Stimulated activated CD8-positive, alpha-beta memory T cell treated with anti-CD3 and anti-CD28 coated beads, Interleukin-15, amount 100 ng/mL, for 4 hours (primary cell): ENCODE measurements around the gene SYMPK.
A peak's percentile ranks its signal among the peaks of the same experiment; 100 is the strongest.
"Not testable (repeated sequence)": the region's sequence is repeated elsewhere in the genome, so short reads cannot be mapped to it uniquely, and the experiment has no call there.

Experiments used
- DNase-seq, 2 donors: peaks; one replicate each; pipeline ENCODE4 v3.0.0-alpha.2; 2020; ENCODE audit warnings: low read depth in 2 of 2

Gene SYMPK

DNA sequence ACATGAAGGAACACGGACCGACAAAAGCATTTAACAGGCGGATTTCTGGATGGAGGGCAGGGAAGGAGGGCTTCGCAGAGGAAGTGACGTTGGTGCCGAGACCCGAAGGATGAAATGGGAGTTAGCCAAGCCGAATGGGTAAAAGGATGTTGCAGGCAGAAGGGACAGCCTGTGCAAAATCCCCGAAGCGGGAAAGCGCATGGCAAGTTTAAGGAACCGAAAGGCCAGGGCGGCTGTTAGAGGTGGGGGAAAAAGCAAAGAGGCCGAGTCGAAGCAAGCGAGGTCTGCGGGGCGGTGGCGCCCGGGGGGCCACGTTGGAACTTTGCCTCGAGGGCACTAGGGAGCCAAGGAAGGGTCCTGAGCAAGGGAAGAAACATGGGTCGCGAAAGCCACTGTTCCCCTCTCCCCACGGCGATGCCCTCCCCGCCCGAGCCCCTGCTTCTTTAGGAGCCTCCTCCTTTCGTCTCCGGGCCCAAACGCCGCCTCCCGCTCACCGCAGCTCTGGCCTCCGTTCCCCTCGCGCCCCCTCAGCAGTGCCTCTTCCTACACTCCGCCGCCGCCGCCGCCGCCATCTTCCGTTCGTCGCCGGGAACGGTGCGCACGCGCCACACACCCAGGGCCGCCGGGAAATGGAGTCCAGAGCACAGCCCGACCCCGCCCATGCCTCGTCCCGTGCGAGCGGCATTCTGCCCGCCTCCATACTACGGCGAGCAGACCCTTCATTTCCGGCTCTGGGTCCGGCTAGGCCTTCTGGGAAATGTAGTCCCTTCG is at the start of gene SYMPK:
TSS of gene SYMPK (minus strand) at position 584 of the 771 bp plus-strand sequence. CDS start 8,652 bp downstream, outside the sequence.
- DNase-seq = peak; percentile 96 to 98

DNA sequence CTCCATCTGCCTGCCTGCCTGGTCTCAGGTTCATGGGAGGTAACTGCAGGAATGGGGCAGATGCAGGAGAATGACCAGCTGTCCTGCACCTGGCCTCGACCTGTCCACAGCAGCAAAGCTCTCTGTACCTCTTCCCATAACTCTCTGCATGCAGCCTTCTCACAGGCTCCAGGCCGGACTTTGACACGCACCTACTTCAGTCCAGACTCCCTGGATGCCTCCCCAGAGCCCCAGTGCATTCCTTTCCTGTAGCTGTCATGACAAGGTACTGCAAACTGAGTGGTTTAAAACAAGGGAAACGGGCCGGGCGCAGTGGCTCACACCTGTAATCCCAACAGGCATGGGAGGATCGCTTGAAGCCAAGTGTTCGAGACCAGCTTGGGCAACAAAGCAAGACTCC is 48.3 kb upstream of the SYMPK start:
- DNase-seq = no peak

DNA sequence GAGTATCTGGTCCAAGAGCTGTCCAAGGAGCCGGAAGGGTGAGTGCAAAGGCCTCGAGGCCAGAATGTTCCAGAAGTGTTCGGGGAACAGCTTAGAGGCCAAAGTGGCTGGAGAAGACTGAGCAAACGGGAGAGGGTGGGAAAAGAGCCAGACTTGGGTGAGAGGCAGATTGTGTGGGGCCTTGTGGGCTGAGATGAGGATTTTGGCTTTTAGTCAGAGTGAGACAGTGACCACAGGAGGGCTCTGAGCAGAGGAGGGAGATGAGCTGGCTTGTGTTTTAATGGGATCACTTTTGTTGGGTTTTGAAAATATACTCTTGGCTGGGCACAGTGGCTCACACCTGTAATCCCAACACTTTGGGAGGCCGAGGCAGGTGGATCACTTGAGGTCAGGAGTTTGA is 46.0 kb upstream of the SYMPK start:
- DNase-seq = no peak

DNA sequence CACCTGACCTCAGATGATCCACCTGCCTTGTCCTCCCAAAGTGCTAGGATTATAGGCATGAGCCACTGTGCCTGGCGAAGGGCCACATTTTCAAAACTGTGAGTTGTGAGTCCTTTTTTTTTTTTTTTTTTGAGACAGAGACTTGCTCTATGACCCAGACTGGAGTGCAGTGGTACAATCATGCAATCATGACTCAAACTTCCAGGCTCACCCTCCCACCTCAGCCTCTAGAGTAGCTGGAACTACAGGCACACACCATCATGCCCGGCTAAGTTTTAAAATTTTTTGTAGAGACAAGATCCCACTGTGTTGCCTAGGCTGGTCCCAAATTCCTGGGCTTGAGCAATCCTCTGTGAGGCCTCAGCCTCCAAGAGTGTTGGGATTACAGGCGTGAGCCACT is 43.3 kb upstream of the SYMPK start:
- DNase-seq = no peak

DNA sequence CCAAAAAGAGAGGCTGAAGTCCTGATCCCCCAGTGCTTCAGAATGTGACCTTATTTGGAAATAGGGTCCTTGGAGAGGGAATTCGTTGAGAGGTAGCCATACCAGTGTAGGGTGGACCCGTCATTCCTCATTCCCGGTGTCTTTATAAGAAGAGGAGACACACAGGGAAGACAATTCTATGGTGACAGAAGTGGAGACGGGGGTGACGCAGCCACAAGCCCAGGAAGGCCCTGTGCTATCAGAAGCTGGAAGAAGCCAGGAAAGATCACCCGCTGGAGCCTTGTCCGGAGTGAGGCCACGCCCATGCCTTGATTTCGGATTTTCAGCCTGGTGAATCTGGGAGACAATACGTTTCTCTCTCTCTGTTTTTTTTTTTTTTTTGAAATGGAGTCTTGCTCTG is 42.1 kb upstream of the SYMPK start:
- DNase-seq = no peak

DNA sequence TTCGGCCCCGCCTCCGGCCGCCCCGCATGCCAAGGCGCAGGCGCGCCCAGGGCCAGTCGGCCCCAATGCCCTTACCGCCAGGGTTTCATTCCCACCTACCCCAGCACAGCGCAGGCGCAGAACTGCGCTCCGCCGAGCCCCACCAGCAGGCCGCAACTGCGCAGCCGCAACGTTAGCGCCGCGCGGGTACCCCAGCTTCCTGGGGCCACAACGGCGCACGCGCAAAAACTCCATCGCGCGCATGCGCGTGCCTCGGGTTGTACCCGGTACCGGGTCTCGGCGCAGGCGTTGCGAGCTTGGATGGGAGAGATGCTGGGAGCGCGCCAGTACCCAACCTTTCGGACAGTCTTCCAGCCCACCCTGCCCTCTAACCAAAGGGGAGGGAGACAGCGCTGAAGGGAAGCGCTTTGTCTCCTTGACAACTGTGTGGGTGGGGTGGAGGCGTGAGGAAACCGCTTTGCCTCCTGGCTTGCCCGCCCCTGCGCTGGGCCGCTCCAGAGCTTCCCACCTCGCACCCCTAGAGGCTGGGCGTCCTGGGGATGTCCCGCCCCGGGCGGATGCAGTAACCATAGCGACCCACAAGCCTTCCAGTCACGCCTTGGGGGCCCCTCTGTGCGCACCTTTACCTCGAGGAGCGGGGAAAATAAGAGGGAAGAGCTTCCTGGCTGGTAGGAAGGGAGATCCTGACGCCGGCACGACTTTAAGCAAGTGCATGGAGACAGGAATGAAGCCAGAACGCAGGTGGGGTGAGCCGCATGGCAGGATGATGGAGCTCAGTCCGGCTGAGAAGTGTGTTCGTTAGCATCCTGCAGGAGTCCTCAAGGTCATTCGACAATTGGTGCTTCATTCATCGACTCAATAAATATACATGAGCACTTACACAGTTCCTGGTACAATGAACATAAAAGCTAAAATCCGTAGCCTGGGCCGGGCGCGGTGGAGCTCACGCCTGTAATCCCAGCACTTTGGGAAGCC is 40.0 kb upstream of the SYMPK start:
- peak; percentile 97 to 99 for DNase-seq

DNA sequence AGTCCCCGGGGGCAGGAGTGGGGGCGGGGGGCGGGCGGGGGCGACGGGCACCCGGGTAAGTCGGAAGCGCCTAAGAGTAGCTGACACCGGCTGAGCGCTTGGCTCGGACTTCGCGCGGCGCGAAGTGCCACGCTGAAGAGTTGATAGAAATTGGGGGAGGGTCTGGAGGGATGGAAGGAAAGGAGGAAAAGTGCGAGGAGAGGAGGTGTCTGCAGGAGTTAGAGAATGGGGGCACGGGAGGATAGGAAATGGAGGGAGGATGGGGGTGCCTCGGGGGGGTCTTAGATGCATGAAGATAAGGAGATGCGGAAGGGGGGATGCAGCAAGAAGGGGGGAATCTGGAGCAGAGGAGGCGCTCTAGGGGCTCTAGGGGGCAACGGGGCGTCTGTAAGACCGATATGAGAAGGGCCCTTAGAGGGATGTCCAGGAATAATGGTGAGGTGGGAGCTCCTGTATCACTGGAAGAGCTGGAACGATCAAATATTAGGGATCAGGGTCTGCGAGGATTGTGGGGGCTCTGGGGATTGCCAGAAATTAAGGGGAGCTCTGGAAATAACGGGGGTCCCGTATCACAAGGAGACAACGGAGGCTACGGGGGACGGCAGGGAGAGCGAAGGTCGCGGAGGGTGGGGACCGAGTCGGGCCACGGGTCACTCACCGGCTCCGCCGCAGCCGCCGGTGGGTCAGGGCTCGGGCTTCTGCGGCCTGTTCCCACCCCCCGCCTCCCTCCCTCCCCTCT is 39.1 kb upstream of the SYMPK start, which contains the start of gene MYPOP:
TSS of gene MYPOP (minus strand) at position 702 of the 739 bp plus-strand sequence. CDS start 840 bp downstream, outside the sequence.
- no peak for DNase-seq

DNA sequence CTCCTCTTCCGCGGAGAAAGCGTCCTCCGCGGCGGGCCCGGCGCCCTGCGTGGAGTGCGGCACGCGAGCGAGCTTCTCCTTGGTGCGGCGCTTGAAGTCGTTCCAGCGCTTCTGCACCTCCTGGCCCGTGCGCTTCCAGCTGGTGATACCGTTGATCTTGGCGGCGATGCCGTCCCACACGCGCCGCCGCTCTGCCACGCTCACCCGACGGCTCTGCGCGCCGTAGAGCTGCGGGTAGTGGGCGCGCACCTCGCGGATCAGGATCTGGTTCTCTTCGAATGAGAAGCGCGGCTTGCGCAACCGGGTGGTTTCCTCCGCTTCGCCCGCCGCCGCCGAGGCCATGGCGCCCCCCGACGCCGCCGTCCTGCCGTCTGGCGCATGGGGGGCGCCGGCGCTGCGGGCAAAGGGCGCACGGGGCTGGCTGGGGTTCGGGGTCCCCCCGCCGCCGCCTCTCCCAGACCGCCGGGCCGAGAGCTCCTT is 38.5 kb upstream of the SYMPK start:
- DNase-seq = no peak

DNA sequence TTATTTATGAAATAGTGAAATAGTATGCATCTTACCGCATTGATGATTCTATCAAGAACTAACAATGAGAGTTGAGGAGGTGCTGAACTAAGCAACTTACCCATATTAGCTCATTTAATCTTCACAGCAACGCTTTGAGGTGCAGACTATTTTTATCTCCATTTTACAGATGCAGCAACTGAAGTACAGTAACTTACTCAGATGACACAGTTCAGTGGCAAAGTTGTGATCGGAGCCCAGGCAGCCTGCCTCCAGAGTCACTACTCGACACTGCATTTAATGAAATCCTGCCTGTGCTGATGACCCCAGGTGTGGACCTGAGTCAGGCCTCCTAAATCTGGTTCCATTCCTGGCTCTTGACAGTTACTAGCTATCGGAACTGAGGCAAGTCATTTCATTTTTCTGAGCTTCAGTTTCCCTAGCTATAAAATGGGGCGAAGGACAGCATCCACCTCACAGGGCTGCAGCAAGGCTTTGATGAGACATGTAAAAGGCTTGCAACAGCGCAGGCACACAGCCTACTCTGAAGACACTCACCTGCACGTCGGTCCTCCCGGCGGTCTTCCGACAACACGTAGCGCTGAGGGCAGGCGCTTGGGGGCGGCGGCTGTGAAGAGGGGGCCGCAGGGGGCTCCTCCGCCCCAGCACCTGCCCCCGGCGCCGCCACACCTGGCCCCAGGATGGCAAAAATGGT is 37.9 kb upstream of the SYMPK start:
- no peak for DNase-seq

DNA sequence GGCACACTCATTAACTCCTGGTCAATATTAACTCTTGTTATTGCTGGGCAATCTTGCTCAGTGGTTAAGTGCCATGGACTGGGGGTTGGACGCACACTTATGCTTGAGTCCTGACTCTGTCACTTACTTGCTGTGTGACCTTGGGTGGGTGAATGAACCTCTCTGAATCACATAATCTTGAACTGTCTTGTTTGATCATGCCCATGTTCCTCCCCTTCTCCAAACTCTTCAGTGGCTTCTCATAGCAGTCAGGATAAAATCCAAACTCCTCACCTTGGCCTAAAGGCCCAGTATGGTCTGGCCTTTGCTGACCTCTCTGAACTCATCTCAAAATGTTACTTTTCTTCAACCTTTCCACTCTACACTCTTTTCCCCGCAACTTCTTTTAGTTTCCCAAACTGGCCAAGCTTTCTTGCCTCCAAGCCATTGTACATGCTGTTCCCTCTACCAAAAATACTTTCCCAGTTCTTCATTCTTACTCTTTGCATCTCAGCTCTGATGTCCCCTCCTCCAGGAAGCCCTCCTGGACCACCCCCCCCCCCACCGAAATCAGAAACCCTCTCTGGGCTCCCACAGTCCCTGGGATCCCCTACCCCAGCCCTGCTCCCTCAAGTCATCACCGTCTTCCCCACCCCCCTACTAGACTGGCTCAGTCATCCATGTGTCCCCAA is 37.1 kb upstream of the SYMPK start:
- DNase-seq = no peak

DNA sequence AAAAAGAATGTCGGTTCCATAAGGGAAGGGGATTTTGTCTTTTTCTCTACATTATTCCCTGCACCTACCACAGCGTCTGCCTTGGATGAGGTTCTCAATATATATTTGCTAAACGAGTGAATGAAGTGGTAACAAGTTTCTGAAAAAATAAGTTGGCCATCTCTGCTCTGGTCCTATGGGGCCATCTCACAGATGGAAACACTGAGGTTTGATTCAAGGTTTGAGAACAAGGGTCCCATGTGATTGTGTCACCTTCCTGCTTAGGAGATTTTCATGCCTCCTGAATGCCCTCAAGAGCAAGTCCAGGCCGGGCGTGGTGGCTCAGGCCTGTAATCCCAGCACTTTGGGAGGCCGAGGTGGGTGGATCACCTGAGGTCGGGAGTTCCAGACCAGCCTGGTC is 36.3 kb upstream of the SYMPK start:
- DNase-seq = no peak

DNA sequence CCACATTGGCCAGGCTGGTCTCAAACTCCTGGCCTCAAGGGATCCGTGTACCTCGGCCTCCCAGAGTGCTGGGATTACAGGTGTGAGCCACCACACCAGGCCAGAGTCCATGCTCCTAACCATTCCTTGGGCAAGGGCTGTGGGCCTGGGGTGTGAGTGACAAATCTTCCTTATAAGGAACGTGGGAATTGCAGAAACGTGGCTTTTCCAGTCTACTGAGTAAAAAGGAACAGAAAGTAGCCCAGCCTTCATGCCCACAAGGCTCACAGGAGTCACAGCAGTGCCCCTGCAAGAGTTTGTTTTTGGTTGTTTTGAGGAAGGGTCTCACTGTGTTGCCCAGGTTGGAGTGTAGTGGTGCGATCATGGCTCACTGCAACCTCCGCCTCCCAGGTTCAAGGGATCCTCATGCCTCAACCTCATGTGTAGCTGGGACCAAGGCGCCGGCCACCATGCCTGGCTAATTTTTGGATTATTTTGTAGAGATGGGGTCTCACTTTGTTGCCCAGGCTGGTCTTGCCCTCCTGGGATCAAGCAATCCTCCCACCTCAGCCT is 34.4 kb upstream of the SYMPK start:
- no peak for DNase-seq

DNA sequence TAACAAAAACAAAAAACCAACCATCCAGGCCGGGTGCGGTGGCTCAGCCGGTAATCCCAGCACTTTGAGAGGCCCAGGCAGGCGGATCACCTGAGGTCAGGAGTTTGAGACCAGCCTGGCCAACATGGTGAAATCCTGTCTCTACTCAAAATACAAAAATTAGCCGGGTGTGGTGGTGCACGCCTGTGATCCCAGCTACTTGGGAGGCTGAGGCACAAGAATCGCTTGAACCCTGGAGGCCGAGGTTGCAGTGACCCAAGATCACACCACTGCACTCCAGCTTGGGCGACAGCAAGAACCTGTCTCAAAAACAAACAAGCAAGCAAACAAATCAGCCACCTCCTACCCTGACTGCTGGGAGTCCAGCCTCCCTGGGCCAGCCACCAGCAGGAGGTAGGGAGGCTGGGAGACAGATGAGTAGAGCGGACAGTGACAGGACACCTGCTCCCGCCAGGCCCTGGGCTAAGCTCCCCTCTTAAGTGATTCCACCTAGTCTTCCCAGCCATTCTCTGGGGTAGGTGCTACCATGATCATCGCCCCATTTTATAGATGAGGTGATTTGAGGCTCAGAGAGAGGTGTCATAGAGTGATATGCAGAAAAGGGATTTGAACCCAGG is 33.1 kb upstream of the SYMPK start:
- DNase-seq = not testable (repeated sequence)

DNA sequence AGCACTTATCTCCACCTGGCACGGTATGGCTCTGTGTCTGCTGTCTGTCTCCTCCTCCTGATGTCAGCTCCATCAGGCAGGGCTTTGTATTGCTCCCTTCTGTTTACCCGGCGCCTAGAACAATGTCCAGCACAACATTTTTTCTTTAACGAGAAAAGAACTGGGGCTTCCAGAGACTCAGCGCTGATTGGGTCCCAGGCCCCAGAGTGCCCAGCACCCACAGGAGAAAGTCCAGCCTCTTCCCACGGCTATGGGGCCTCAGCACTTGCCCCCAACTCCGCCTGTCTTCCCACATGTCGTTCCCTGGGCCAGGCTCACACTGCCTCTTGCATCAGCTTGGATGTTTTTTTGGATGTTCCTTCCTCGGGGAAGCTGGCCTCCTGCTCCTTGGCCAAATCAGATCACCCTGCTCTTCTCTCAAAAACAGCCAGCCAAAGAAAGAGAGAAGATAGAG is 32.6 kb upstream of the SYMPK start:
- no peak for DNase-seq

DNA sequence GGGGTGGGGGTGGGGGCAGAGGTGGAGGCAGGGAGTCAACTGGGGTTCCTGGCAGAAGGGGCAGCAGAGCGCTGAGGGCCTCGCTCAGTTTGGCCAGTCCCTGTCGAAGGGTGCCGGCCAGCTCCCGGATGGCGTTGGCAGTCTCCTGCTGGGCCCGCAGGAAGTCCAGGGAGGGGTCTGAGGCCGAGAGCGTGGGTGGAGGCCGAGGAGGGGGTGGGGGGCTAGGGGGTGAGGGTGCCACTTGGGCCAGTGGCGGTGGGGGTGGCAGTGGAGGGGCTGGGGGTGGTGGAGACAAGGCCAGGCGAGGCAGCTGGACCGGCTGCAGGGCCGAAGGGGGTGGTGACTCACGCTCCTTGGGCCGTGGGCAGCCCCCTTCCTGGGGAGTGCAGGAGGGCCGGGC is 27.9 kb upstream of the SYMPK start:
- DNase-seq = no peak

DNA sequence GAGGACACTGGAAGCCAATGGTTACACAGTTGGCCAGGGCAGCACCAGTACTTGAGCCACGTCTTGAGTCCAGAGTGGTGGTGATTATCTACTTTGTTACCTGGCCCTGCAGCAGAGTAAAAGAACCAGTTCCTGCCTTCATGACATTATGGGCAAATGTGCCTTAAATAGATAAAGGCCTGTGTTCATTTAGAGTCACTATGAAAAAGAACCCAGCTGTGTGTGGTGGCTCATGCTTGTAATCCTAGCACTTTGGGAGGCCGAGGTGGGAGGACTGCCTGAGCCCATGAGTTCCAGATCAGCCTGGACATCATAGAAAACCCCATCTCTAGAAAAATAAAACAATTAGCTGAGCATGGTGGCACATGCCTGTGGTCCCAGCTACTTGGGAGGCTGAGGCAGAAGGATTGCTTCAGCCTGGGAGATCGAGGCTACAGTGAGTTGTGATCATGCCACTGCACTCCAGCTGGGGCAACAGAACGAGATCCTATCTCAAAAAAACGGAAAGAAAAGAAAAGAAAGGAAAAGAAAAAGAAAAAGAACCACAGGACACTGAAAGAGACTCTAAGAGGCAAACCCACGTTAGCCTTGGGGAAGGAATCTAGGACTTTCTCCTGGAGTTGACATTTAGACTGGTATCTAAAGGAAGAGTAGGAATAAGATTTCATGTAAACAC is 26.4 kb upstream of the SYMPK start:
- no peak for DNase-seq

DNA sequence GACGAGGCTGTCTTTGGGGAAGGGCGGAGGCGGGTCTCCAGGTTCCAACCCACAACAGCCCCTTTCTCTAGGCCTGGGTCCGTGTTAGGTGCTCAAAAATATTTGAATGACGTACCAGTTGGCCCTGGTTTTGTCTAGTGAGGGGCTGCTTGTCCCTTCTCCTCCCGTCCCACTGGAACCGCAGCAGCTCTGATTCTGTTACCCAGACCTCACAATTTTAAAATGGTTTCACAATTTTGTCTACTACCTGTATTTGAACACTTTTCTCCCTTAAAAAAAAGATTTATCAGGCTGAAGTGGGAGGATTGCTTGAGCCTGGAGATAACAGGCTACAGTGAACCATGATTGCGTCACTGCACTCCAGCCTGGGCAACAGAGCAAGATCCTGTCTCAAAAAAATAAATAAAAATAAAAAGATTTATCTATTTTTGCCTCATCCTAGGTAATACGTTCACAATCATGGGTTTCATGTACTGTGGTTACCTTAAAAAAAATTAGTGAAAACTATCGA is 24.3 kb upstream of the SYMPK start:
- no peak for DNase-seq

DNA sequence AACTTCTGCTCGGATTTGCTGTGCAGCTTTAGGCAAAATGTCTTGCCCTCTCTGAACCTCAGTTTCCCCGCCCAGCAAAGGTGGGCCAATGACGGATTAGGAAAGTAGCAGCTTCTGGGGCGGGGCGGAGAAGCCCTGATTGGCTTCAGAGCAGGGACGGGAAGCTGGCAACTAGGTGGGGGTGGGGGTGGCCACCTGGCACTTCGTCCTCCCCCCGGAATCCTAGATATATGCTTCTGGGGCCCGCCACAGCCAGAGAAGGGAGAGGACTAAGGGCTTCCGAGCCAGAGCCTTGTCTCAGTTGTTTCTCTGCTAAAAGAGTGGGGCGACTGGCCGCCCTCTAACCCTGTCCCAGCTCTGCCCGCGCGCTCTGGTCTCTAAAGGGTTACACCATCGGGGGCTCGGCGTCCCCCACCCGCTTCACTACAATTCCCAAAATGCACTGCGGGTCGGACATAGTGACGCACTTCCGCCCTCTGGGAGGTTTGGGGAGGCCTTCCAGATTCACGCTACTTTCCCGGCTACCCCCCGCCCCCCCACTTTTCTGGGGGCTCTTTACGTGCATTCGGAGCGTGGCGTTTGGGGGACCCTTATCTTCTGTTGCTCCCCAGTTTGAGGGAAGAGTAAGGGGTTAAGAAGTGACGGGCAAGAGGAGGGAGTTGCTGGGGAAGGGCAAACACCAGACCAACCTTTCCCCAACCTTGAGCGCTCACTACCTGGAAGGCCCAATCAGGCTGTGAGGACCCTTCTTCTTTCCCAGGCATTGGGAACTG is 23.7 kb upstream of the SYMPK start:
- peak; percentile 77 to 82 for DNase-seq
